Kidney capillary endothelial cell (primary cell): ENCODE data around the gene COG2.
"Not testable (repeated sequence)": the region's sequence is repeated elsewhere in the genome, so short reads cannot be mapped to it uniquely, and the experiment has no call there.

Source experiments
- DNase-seq: peaks from one replicate; pipeline ENCODE4 v3.0.0-alpha.2; 2018; ENCODE audit warnings: low spot score

The COG2 gene

GRCh38 chr1:230642263-230642959, at the start of gene COG2:
COG2 (plus strand) TSS chr1:230642481; CDS start chr1:230642607, 126 bp downstream.
- DNase-seq, result peak; percentile 89

GRCh38 chr1:230592848-230593414, 49.4 kb upstream of the COG2 start:
- DNase-seq, result no peak

GRCh38 chr1:230594214-230594773, 48.0 kb upstream of the COG2 start:
- DNase-seq, result no peak

- DNase-seq, result no peak
These were observed 47.1 kb upstream of the COG2 start for GRCh38 chr1:230595181-230595580.

- no peak for DNase-seq
These were observed 46.0 kb upstream of the COG2 start for GRCh38 chr1:230596306-230596705.

GRCh38 chr1:230598745-230599144, 43.5 kb upstream of the COG2 start:
- DNase-seq, result no peak

- no peak for DNase-seq
These were observed 42.2 kb upstream of the COG2 start for GRCh38 chr1:230599926-230600656.

- DNase-seq, result not testable (repeated sequence)
These were observed 41.5 kb upstream of the COG2 start for GRCh38 chr1:230600657-230601400.

- no peak for DNase-seq
These were observed 33.1 kb upstream of the COG2 start for GRCh38 chr1:230609208-230609607.

- DNase-seq, result no peak
These were observed 31.7 kb upstream of the COG2 start for GRCh38 chr1:230610589-230610988.

- DNase-seq, result no peak
These were observed 31.0 kb upstream of the COG2 start for GRCh38 chr1:230611128-230611877.

GRCh38 chr1:230611878-230612235, 30.4 kb upstream of the COG2 start:
- DNase-seq, result no peak

GRCh38 chr1:230612651-230613050, 29.6 kb upstream of the COG2 start:
- DNase-seq, result no peak

GRCh38 chr1:230614121-230614520, 28.2 kb upstream of the COG2 start:
- no peak for DNase-seq

GRCh38 chr1:230618537-230618936, 23.7 kb upstream of the COG2 start:
- no peak for DNase-seq

GRCh38 chr1:230620649-230621323, 21.5 kb upstream of the COG2 start:
- DNase-seq, result no peak

- no peak for DNase-seq
These were observed 20.8 kb upstream of the COG2 start for GRCh38 chr1:230621324-230622030.

GRCh38 chr1:230622151-230622550, 20.1 kb upstream of the COG2 start:
- no peak for DNase-seq

GRCh38 chr1:230624097-230624713, 18.1 kb upstream of the COG2 start:
- DNase-seq, result no peak

- DNase-seq, result no peak
These were observed 16.0 kb upstream of the COG2 start for GRCh38 chr1:230626232-230626631.
